CD4-positive, alpha-beta T cell treated with Interferon gamma for 1 hour (primary cell): ENCODE data around the gene DGKH.
"Not testable (repeated sequence)": the region's sequence is repeated elsewhere in the genome, so short reads cannot be mapped to it uniquely, and the experiment has no call there.

ENCODE experiments used
- DNase-seq: peaks from one replicate; pipeline ENCODE4 v3.0.0-alpha.2; 2020

The DGKH gene

DNA sequence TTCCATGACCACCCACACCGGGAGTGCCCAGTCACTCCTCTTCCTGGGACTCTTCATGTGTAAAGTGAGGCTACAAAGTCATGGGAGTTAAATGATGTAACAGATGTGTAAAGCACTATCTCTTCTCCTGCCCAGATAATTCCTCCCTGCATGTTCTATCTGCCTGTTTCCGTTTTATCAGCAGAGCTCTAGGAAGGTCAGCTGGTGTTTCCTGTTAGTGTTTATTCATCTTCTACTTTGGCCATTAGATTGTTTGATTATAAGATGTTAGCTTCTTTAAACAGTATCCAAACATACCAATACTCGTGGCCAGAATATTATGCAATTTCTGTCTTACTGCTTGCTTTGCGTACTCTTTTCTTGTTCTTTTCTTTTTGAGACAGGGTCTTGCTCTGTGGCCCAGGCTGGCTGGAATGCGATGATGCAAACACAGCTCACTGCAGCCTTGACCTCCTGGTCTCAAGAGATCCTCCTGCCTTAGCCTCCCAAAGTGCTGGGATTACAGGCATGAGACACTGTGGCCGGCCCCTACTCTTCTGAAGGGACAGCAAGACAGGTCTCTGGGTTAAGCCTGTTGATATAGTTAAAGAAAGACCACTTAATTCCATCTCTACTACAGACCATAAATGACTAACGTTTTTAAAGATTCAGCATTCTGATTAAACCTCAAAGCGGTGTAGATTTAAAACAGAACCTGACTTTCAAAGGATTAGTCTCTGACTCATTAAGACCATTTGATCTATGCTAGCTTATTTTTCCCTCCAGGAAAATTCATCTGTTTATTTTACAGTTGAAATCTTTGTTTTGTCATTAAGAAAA lies 126.1 kb downstream of the DGKH start:
- no peak for DNase-seq

DNA sequence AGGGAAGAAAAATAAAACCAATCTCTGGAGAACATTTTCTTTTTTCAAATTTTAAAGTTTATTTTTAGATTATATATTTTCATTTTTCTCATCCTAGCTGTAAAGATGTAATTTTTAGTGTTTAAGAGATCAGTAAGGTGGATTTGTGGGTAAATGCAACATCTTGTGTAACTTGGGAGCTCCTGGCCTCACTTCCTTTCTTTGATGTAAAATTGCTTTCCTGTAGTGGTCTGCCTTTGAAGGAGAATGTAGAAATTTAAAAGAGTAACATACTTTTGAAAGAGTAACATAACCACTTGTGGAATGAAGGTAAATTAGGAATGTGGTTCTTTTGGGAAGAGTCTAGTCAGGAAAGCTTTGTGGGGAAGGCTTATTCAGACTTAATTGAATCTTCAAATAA lies 127.8 kb downstream of the DGKH start:
- no peak for DNase-seq

DNA sequence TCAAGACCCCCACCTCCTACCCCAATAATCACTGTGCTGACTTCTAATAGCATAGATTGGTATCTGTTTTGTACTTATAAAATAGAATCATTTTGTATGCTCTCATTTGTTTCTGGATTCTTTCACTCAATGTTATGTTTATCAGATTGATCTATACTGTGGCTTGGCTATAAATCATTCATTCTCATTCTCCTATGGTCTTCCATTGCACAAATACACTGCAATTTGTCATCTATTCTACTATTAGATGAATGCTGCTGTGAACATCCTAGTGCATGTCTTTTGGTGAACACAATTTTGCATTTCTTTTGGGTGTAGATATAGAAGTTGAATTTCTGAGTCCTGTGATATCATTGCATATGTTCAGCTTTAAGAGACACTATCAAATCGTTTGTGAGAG lies 128.7 kb downstream of the DGKH start:
- no peak for DNase-seq

DNA sequence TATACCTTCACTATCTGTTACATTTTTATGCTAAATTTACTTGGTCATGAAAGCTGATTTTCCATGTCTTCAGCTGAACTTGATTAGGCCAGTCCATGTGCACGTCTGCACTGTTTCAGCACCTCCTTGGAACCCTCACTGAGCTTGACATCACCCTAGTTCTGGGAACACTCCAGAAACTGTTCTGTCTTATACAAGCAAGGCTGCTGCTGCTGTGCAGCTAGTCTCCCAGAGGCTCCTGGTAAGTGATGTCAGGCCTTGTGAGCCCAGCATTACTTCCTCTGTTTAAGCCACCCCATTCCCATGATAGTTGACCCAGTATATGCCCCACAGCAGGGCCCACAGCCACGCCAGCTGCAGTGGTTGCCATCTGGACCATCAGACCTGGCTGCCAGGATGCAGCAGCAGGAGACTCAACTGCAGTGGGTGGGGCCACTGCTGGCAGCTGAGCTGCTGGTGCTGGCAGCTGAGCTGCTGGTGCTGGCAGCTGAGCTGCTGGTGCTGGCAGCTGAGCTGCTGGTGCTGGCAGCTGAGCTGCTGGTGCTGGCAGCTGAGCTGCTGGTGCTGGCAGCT lies 133.0 kb downstream of the DGKH start:
- no peak for DNase-seq

DNA sequence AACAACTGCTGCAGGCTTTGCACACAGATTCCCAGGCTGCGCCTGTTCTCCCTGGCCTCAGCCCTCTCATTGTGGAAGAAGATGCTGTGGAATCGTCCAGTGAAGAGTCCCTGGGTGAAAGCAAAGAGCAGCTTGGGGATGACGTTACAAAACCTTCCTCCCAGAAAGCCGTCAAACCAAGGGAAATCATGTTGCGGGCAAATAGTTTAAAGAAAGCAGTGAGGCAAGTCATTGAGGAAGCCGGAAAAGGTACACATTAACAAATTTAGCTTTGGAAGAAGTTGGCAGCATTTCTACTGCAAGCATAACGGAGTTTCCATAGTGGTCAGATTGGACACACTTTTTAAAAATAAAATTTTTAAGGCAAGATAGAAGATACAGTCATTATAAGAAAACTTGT lies 140.6 kb downstream of the DGKH start:
- no peak for DNase-seq

DNA sequence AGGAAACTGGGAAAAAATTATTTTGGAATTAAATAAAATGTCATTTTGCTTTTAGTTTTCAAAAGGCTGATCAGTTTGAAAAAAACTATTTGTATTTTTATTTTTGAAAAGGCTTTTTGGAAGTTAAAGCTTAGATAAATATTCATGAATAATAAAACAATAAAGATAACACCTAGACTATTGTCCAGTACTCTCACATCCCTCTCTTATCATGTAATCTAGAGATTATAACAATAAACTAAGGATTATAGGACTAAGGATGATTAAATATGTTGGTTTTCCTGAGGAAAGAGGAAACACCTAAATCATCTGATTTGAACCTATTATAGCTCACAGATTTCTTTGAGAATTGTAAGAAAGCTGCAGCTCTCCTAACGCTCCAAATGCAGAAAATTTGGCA lies 142.1 kb downstream of the DGKH start:
- DNase-seq, result no peak

DNA sequence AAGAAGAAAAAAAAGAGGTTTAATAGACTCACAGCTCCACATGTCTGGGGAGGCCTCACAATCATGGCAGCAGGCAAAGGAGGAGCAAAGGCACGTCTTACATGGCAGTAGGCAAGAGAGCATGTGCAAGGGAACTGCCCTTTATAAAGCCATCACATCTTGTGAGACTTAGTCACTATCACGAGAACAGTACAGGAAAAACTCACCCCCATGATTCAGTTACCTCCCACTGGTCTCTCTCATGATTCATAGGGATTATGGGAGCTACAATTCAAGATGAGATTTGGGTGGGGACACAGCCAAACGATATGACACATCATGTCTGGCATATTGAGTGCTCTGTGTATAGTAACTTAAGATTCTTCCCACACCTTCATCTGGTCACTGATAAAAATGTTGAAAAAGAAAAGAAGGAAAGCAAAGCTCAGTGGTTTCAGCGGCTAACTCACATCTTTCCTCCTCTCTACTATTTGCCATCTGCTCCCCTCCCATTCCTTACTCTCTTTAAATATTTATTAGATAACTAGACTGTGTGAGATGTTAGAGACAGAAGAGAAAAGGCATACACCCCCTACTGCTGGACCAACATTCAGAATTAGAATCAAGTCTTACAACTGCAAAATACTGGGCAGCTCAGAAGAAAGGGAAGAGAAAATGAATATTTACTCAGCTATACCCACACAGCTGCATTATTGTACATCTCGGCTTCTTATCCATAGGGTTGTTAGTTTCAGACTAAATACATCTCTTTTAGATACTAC lies 163.4 kb downstream of the DGKH start:
- DNase-seq, result no peak

DNA sequence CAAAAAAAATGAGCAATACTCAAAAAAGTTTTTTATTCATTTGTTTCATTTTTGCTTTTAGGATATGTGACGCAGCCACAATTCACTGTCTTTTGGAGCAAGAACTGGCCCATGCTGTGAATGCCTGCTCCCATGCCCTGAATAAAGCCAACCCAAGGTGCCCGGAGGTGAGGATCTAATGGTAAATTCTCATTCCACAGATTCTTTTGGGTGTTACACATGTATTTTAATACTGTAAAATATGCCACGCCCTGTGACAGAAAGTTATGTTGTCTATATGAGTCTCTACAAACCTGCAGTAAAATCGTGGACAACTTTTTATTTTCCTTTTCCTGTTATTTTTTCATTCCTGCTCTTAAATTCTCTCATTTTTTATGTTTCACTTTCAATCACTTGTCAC lies 166.0 kb downstream of the DGKH start:
- DNase-seq, result no peak

DNA sequence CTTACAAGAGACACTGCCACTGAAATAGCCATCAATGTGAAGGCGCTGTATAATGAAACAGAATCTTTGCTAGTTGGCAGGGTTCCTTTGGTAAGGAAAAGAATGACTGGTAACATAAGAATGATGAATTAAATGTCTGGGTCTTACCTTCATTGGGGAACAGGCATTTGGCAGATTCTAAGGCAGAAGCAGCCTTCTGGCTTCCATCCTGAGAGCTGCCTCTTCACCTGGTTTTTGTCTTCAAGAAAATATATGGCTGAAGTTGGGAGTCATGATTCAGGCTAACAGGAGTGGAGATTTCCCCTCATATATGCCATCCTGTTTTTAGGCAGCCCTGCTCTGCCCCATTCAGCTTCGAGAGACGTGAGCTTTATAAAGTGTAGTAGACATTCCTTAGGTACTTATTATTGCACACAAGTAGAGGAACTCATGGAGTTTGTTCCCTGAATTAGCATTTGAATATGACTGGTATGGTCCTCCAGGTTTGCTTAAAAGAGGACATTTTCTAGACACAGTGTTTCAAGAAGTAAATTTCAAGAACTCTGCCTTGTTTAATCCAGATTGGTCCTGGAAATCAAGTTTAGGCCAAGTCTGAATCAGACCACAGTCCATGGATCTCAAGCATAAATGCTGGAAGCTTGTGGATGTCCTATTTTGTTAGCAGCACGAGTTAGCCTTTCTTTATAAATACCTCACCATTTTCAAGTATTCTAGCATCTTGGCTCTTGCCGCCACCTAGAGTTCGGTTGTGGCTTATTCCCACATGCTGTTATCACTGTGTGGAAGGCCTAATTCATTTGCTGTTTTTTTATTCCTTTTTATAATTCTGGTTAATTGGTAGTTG lies 167.4 kb downstream of the DGKH start:
- no peak for DNase-seq

DNA sequence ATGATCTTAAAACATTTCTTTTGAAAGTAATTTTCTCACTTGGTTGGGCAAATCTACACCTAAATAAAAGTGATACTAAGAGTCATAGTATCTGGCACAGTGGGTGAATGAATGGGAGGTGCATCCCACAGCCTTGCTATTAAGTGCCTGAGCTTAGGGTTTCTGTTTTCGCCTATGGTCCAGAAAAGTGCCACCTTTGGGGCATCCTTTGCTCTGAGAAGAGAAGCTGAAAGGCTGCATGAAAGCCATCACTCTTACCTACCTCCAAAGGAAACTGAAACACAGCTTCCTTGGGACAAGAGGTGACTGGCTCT lies 167.9 kb downstream of the DGKH start:
- DNase-seq, result no peak

DNA sequence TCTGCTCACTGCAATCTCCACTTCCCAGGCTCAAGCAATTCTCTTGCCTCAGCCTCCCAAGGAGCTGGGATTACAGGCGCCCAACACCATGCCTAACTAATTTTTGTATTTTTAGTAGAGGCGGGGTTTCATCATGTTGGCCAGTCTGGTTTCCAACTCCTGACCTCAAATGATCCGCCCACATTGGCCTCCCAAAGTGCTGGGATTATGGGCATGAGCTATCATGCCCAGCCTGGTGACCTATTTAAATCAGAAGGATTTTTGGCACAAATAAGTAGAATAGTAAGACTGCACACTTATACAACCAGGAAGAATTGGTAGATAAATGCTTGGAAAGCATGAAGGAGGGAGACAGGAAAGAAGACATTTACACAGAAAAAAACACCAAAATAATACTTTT lies 170.1 kb downstream of the DGKH start:
- DNase-seq, result no peak

DNA sequence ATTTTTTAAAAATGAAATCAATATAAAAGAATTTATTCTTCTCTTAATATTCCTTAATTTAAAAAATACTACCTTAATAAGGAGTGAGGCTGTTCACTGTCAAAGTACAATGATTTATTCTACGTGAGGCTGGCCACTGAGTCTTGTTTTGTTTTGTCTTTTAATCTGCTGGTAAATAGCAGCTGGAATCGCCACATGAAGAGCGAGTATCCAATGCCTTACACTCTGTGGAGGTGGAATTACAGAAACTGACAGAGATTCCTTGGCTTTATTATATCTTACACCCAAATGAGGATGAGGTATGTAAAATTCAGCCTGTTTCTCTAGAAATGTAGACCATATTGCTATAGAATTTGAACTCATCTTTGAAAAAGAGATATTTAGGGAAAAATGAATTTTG lies 170.6 kb downstream of the DGKH start:
- DNase-seq, result no peak

DNA sequence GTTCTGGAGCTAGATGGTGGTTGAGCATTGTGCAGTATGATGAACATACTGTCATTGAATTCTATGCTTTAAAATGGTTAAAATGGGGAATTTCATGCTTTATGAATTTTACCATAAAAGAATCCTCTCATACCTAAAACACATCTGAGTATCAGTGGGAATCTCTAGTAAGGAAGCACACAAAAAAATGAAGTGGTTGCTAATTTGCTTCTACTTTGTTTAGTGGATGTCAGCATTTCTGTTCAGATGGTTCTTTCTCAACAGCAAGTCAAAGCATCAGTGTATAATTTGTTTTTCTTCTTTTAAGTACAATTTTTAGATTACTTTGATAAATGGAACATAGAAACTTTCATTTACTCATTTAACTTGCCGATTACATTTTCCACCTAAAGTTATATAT lies 171.4 kb downstream of the DGKH start:
- DNase-seq, result no peak

DNA sequence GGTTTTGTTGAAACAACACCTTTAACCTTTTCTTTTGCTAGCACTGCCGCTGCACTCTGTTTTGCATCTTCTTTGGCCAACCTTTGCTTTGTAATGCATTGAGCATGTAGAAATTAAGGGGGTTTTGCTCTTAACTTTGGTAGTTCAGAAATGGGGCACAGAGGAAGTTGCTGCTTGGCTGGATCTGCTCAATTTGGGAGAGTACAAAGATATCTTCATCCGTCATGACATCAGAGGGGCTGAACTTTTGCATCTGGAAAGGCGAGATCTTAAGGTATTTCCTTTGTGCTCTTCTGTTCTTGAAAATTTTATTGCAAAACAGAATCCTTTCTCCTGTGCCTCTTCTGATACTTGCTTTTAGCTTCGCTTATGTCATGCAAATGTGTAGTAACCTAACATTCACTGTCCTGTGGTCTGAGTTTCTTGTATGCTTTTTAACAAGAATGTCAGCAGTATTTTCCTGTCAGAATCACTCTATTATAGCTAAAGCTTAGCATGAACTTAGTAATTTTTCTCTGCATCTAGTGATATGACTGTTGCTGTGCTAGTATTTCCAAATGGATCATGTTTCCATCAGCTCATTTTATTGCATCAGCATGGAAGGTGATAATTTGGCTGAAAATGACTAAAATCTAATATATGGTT lies 172.8 kb downstream of the DGKH start:
- no peak for DNase-seq

DNA sequence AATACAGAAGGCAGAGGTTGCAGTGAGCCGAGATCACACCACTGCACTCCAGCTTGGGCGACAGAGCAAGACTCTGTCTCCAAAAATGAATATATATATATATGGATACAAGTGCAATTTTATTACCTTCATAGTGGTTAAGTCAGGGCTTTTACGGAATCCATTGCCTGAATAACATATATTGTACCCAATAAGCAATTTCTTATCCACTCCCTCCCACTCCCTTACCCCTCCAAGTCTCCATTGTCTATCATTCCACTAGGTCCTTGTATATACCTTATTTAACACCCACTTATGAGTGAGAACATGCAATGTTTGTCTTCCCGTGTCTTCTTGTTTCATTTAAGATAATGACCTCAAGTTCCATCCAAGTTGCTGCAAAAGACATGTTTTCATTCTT lies 175.2 kb downstream of the DGKH start:
- DNase-seq, result no peak

DNA sequence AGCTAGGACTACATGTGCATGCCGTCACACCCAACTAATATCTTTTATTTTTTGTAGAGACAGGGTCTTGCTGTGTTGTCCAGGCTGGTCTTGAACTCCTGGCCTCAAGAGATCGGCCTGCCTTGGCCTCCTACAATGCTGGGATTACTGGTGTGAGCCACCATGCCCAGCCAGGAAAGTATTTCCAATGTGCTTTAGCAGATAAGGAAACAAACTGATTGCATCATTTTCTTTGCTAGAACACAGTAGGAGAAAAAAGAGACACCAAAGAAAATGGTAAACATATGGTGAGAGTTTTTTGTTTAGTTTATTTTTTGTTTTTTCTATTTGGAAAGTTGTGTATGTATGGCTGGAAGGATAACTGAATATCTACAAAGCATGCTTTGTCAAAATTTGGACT lies 176.6 kb downstream of the DGKH start:
- no peak for DNase-seq

DNA sequence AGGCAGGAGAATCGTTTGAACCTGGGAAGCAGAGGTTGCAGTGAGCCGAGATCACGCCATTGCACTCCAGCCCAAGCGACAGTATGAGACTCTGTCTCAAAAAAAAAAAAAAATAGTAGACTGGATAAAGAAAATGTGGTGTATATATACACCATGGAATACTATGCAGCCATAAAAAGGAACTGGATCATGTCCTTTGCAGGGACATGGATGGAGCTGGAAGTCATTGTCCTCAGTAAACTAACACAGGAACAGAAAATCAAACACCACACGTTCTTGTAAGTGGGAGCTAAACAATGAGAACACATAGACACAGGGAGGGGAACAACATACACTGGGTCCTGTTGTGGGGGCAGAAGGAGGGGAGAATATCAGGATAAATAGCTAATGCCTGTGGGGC lies 178.3 kb downstream of the DGKH start:
- not testable (repeated sequence) for DNase-seq

DNA sequence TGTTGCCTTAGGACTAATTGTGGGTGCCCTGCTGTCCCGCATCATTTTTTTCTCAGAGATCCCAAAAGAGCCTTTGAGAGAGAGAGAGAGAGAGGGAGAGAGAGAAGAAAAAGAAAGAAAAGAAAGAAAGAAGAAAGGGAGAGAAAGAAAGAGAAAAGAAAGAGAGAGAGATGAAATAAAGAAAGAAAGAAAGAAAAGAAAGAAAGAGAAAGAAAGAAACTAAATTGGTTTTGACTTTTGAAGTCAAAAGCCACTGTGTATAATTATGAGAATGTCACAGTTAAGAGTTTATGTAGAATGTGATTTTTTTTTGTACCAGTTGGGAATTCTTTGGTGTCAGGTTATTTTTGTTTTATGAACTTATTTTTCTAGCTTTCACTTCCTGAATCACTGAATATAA lies 180.1 kb downstream of the DGKH start:
- no peak for DNase-seq

DNA sequence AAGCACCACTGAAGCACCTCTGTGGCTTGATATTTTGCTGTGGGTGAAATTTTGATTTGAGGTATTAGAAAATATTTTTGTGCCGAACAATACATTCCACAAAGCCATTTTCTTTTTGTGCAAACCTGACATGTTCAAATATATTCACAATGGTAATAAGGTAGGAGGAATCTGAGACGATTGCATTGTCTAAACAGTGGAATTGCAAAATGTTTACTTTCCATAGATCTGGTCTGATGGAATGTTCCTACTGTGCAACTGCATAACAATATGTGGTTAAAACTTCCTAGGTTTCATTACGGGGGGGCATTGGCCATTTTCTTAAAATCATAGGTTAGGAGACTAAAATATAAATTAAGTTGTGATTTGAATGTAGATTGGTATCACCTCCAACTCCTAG lies 180.8 kb downstream of the DGKH start:
- DNase-seq, result no peak

DNA sequence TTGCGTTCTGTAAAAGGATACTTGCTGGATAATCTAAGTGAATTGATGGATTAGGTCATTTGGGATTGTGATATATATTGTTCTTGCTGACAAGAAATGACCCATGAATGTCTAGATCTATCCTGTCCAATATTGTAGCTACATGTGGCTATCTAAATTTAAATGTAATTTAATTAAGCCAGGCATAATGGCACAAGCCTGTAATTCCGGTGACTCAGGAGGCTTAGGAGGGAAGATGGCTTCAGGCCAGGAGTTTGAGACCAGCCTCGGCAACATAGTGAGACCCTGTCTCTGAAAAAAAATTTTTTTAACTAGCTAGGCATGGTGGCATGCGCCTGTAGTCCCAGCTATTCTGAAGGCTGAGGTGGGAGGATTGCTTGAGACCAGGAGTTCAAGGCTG lies 184.2 kb downstream of the DGKH start:
- DNase-seq, result no peak

DNA sequence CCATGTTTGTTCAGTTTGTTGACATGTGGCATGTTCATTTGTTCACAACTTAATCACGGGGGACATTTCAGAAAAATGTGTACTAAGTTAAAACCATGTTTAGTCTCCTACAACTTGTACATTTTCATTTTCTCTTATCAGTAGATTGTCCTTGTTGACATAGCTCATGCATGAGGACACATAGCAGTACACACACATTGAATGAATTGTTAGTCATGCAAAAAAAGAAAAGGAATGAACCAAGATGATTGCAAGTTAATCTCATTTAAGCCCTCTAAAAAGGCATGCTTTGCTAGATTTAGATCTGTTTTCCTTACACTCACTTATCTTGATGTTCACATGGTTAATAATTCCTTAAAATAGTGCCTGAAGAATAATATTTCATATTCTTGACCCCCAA lies 185.3 kb downstream of the DGKH start:
- DNase-seq, result no peak

DNA sequence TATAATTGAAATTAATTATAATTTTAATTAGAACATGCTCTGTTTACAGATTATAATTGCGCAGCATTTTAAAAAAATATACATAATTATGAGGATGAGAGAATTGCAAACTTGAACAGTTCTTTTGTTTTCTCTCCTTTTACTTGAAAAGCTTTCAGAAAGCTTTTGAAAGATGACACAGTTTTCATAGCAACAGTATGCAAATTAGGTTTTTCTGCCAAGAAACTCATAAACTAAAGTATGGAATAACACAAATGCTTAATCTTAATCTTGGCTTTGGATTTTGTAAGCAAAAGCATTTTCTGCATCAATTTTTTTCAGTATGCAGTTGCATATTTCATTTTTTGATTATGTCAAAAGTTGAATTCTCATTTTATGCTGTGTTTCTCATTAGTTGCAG lies 190.7 kb downstream of the DGKH start:
- DNase-seq, result no peak

DNA sequence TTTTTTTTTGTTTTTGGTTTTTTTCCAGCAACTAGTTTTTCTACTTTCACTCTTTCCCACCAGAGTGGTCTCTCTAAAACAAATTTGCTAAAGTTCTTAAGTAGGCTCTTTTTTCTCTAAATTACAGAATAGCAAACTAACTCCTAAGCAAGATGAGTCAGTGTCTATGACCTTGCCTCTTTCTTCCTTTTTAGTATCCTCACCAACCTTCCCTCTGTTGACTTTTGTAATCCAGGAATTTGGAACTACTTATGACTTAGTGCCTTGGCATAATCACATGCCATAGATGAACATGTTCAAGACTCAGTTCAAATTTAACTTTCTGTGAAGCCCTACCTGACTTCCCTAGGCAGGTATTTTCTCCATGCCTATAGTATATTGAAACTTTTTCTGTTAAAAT lies 191.2 kb downstream of the DGKH start:
- no peak for DNase-seq
